HepG2 (cell line): ENCODE data around the gene OSBPL3.

Source experiments
- FOXA3 ChIP-seq: IDR thresholded peaks from 2 replicates; pipeline ENCODE4 v1.6.1; 2016; ENCODE audit warnings: missing genetic modification reagents, missing compliant biosample characterization
- IKZF1 ChIP-seq: fragments of 450-650 bp; IDR thresholded peaks from 2 replicates; pipeline ENCODE4 v1.7.1; 2016
- MYC ChIP-seq: sonication (generic); formaldehyde crosslinking; IDR thresholded peaks from 2 replicates; pipeline ENCODE4 v1.9.0; 2021; ENCODE audit warnings: missing genetic modification reagents, borderline replicate concordance
- TF ChIP-seq, protein P1 (sequence below): sonication (generic); formaldehyde crosslinking; IDR thresholded peaks from 2 replicates; pipeline ENCODE4 v1.4.0; 2020; ENCODE audit warnings: missing genetic modification reagents, mild to moderate bottlenecking, borderline replicate concordance

- TF ChIP-seq FOXA3 (CRISPR knock-in tag): no peak
- no peak for TF ChIP-seq MYC (CRISPR knock-in tag)
- no peak for TF ChIP-seq IKZF1
- TF ChIP-seq, protein P1, sequence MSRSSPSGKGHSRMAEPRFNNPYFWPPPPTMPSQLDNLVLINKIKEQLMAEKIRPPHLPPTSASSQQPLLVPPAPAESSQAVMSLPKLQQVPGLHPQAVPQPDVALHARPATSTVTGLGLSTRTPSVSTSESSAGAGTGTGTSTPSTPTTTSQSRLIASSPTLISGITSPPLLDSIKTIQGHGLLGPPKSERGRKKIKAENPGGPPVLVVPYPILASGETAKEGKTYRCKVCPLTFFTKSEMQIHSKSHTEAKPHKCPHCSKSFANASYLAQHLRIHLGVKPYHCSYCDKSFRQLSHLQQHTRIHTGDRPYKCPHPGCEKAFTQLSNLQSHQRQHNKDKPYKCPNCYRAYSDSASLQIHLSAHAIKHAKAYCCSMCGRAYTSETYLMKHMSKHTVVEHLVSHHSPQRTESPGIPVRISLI (CRISPR knock-in tag): no peak
These were observed 153.0 kb downstream of the OSBPL3 start for GRCh38 chr7:24827027-24827426.
